Loucy (cell line): ENCODE results near the gene ARSD.

Experiments
- CTCF ChIP-seq: fragments of 200-600 bp; sonication (generic); conservative IDR thresholded peaks from 2 replicates; pipeline ENCODE4 v1.5.1; 2014; ENCODE audit warnings: mild to moderate bottlenecking, antibody characterized with exemption, low read length
- EZH2phosphoT487 ChIP-seq: fragments of 200-600 bp; IDR thresholded peaks from 2 replicates; pipeline ENCODE4 v1.6.1; 2018; ENCODE audit warnings: antibody characterized with exemption, mild to moderate bottlenecking, moderate library complexity, borderline replicate concordance

GRCh38 chrX:2974961-2975360 is 45.8 kb upstream of the ARSD start:
- TF ChIP-seq CTCF (no peak), EZH2phosphoT487 (no peak)
